NCI-H446 treated with DMSO at 0.1 percent for 48 hours (cell line): ENCODE data around the gene INSIG2.

Experiments used
- DNase-seq: peaks from one replicate; lab custom pipeline; 2025; lab: John Stamatoyannopoulos, UW

The INSIG2 gene

GRCh38 chr2:118102433-118103082 is 14.3 kb downstream of the INSIG2 start:
- no peak for DNase-seq

- no peak for DNase-seq
Measured at GRCh38 chr2:118103951-118104940, 16.0 kb downstream of the INSIG2 start.

GRCh38 chr2:118105497-118105896 is 17.2 kb downstream of the INSIG2 start:
- DNase-seq = no peak

- no peak for DNase-seq
Measured at GRCh38 chr2:118106926-118107325, 18.7 kb downstream of the INSIG2 start.

- DNase-seq = no peak
Measured at GRCh38 chr2:118110310-118110709, 22.0 kb downstream of the INSIG2 start.

- DNase-seq = no peak
Measured at GRCh38 chr2:118110991-118111390, 22.7 kb downstream of the INSIG2 start.

GRCh38 chr2:118112771-118113334 is 24.6 kb downstream of the INSIG2 start:
- no peak for DNase-seq

- no peak for DNase-seq
Measured at GRCh38 chr2:118114863-118115262, 26.6 kb downstream of the INSIG2 start.

GRCh38 chr2:118115761-118116160 is 27.5 kb downstream of the INSIG2 start:
- DNase-seq = no peak

GRCh38 chr2:118118479-118118878 is 30.2 kb downstream of the INSIG2 start:
- DNase-seq = no peak

- no peak for DNase-seq
Measured at GRCh38 chr2:118119158-118119727, 31.0 kb downstream of the INSIG2 start.

- no peak for DNase-seq
Measured at GRCh38 chr2:118119761-118120400, 31.6 kb downstream of the INSIG2 start.

GRCh38 chr2:118120401-118120780 is 32.1 kb downstream of the INSIG2 start:
- DNase-seq = no peak

GRCh38 chr2:118121101-118121500 is 32.8 kb downstream of the INSIG2 start:
- no peak for DNase-seq

- no peak for DNase-seq
Measured at GRCh38 chr2:118121986-118122524, 33.8 kb downstream of the INSIG2 start.

- no peak for DNase-seq
Measured at GRCh38 chr2:118122594-118123281, 34.5 kb downstream of the INSIG2 start.

GRCh38 chr2:118123561-118124232 is 35.4 kb downstream of the INSIG2 start:
- DNase-seq = no peak

GRCh38 chr2:118124288-118124891 is 36.1 kb downstream of the INSIG2 start:
- DNase-seq = no peak

GRCh38 chr2:118127250-118127649 is 39.0 kb downstream of the INSIG2 start:
- no peak for DNase-seq

- DNase-seq = no peak
Measured at GRCh38 chr2:118128826-118129225, 40.6 kb downstream of the INSIG2 start.
